ENCODE results near the gene TXN. TPM values are rescaled to one million over a fixed set of nuclear protein-coding genes. Genes with fewer than 3 reads are reported as not detected.

TXN gene
- total RNA-seq, 3 donors from 2014 or later (not counting 1 experiment from before 2014, with no cell fraction given), result 27.2 to 41.9 (median 36.8) TPM

DNA sequence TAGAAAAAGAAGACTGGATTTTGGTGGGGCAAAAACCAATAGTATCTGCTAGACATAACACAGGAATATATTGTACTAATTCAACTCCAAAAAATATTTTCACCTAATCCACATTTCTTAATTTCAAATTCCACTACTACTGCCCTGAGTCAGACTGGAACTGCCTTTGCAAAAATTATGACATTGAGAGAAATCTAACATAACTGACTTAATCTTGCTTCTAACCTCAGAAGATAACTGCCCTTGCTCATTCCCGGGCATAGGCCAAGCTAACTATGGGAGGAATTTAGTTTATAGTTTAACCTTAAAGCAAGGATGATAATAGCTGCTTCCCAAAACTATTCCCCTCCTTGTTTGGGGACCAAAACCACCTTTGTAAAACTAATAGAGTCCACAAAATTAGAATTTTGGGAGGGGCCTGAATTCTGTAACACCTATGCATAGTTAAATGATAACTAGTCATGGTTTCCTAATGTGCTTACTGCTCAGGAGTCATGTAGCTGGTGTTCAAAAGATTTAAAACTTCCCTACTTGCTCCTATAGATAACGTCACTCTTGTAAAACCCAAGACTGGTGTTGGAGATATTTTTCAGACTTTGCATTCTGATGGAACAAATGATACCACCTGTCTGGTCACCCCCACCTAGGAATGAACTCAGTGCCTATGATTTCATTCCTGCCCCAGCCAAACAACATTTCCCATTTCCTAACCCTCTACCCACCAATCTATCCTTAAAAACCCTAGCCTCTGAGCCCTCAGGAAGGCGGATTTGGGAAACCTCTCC lies 14.1 kb upstream of the TXN start:
- TF ChIP-seq, protein P1, sequence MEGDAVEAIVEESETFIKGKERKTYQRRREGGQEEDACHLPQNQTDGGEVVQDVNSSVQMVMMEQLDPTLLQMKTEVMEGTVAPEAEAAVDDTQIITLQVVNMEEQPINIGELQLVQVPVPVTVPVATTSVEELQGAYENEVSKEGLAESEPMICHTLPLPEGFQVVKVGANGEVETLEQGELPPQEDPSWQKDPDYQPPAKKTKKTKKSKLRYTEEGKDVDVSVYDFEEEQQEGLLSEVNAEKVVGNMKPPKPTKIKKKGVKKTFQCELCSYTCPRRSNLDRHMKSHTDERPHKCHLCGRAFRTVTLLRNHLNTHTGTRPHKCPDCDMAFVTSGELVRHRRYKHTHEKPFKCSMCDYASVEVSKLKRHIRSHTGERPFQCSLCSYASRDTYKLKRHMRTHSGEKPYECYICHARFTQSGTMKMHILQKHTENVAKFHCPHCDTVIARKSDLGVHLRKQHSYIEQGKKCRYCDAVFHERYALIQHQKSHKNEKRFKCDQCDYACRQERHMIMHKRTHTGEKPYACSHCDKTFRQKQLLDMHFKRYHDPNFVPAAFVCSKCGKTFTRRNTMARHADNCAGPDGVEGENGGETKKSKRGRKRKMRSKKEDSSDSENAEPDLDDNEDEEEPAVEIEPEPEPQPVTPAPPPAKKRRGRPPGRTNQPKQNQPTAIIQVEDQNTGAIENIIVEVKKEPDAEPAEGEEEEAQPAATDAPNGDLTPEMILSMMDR (IDR thresholded peaks at IDR 0.05), result no peak
- Mint-ChIP-seq H3K4me3 (no peak overlapping the region), H3K27me3 (ENCODE audit: low read depth in 2 of 2) (peaks cover 0 to 9% of the 10 kb centered on the region in 2 donors), H3K9me3 (no peaks in the 10 kb centered on the region), H3K36me3 (no peaks in the 10 kb centered on the region), H3K4me1 (no peaks in the 10 kb centered on the region), H3K27ac (no peak overlapping the region)
- Histone ChIP-seq H3K4me3 (ENCODE audit: low read length) (no peak overlapping the region), H3K4me1 (ENCODE audit: control insufficient read depth, insufficient read depth, low read length) (no peaks in the 10 kb centered on the region), H3K27me3 (ENCODE audit: control insufficient read depth, insufficient read depth, low read length) (no peaks in the 10 kb centered on the region), H3K9me3 (ENCODE audit: control insufficient read depth, insufficient read depth, low read length) (no peaks in the 10 kb centered on the region), H3K27ac (ENCODE audit: low read length) (no peak overlapping the region), H3K36me3 (ENCODE audit: control insufficient read depth, insufficient read depth, low read length) (no peaks in the 10 kb centered on the region)
- no peak for ATAC-seq
- 84% methylated on average over 2 of the region's 3 CpGs for WGBS (ENCODE audit: insufficient coverage)
- no peak for DNase-seq
- intact Hi-C loops (cut with micrococcal nuclease), result no loop called here

DNA sequence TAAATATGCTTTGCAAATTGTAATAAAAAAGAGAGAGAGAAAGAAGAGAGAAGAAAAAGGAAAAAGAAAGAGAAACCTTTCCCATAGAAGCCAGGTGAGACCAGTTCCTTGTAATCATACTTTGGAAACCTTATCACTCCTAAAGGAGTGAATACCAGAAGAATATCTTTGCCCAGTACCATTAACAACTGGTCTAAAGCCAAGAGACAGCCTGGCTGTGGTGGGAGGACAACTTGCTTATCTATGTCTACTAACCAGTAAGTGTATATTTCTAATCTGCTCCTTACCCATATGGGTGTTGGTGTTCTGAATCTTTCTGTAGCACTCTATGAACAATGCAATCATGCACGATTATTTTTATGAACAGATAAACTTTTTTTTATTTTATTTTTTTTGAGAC lies 10.5 kb upstream of the TXN start:
- Histone ChIP-seq H3K4me3 (ENCODE audit: low read length) (no peak overlapping the region), H3K4me1 (ENCODE audit: control insufficient read depth, insufficient read depth, low read length) (no peaks in the 10 kb centered on the region), H3K27me3 (ENCODE audit: control insufficient read depth, insufficient read depth, low read length) (no peaks in the 10 kb centered on the region), H3K36me3 (ENCODE audit: control insufficient read depth, insufficient read depth, low read length) (no peaks in the 10 kb centered on the region), H3K9me3 (ENCODE audit: control insufficient read depth, insufficient read depth, low read length) (no peaks in the 10 kb centered on the region), H3K27ac (ENCODE audit: low read length) (no peak overlapping the region)
- Mint-ChIP-seq H3K27ac (no peak overlapping the region), H3K9me3 (no peaks in the 10 kb centered on the region), H3K27me3 (ENCODE audit: low read depth in 2 of 2) (peaks cover 0 to 9% of the 10 kb centered on the region in 2 donors), H3K36me3 (no peaks in the 10 kb centered on the region), H3K4me3 (no peak overlapping the region), H3K4me1 (no peaks in the 10 kb centered on the region)
- ATAC-seq (no peak), DNase-seq (no peak)
- intact Hi-C loops (cut with micrococcal nuclease), result no loop called here
- WGBS (ENCODE audit: insufficient coverage), result 100% methylated on average over 1 of the region's 1 CpG
- TF ChIP-seq, protein P1 (IDR thresholded peaks at IDR 0.05), result no peak

DNA sequence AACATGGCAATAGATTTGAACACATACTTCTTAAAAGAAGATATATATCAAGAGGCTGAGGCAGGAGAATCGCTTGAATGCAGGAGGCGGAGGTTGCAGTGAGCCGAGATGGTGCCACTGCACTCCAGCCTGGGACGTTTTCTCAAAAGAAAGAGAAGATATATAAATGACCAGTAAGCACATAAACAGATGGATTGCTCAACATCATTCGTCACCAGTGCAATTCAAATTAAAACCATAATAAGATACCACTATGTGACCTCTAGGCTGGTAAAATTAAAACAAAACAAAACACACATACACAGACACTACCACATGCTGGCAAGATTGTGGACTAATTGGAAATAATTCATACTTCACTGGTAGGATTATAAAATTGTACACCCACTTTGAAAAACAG lies 5.3 kb upstream of the TXN start:
- DNase-seq (no peak), ATAC-seq (no peak)
- H3K4me1 ChIP-seq (ENCODE audit: control insufficient read depth, insufficient read depth, low read length), result peaks cover 10% of the 10 kb centered on the region
- Mint-ChIP-seq H3K4me1 (peaks cover 9 to 10% of the 10 kb centered on the region in 2 donors), H3K9me3 (no peaks in the 10 kb centered on the region), H3K27me3 (ENCODE audit: low read depth in 2 of 2) (peaks cover 0 to 4% of the 10 kb centered on the region in 2 donors), H3K36me3 (no peaks in the 10 kb centered on the region), H3K4me3 (no peak overlapping the region), H3K27ac (no peak overlapping the region)
- H3K9me3 ChIP-seq (ENCODE audit: control insufficient read depth, insufficient read depth, low read length), result no peaks in the 10 kb centered on the region
- TF ChIP-seq, protein P1 (IDR thresholded peaks at IDR 0.05), result no peak
- no peak overlapping the region for H3K27ac ChIP-seq (ENCODE audit: low read length)
- no peaks in the 10 kb centered on the region for H3K36me3 ChIP-seq (ENCODE audit: control insufficient read depth, insufficient read depth, low read length)
- H3K27me3 ChIP-seq (ENCODE audit: control insufficient read depth, insufficient read depth, low read length), result no peaks in the 10 kb centered on the region
- H3K4me3 ChIP-seq (ENCODE audit: low read length), result no peak overlapping the region
- WGBS (ENCODE audit: insufficient coverage), result 85% methylated on average over 5 of the region's 5 CpGs
- intact Hi-C loops (cut with micrococcal nuclease), result loop anchor here (2.0 kb wide), 1 partner anchor 21 kb away; no protein-coding TSS in a partner anchor
